ENCODE results near the gene OR12D1.

The OR12D1 gene

GRCh38 chr6:29466241-29466640, 51.5 kb downstream of the OR12D1 start:
- no peak for DNase-seq
